Measurements from ENCODE around the gene PKD1.

PKD1 gene

DNA sequence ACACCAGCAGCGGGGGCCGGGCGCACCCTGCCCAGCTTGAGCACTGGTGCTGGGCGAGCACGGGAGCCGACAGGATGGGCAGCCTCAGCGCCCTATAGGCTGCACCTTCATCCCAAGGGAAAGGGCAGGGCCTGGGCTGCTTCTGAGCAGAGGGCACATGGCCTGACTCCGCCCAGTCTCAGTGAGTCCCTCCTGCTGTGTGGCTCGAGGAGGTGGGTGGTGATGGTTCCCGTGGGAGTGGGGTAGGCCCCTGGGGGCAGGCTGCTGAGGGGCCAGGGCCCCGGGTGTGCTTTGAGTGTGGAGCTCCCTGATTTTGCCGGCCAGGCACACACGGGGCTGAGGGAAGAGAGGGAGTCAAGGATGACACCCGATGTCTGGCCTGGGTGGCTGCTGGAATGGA is 50.0 kb downstream of the PKD1 start:
- DNase-seq, result no peak

DNA sequence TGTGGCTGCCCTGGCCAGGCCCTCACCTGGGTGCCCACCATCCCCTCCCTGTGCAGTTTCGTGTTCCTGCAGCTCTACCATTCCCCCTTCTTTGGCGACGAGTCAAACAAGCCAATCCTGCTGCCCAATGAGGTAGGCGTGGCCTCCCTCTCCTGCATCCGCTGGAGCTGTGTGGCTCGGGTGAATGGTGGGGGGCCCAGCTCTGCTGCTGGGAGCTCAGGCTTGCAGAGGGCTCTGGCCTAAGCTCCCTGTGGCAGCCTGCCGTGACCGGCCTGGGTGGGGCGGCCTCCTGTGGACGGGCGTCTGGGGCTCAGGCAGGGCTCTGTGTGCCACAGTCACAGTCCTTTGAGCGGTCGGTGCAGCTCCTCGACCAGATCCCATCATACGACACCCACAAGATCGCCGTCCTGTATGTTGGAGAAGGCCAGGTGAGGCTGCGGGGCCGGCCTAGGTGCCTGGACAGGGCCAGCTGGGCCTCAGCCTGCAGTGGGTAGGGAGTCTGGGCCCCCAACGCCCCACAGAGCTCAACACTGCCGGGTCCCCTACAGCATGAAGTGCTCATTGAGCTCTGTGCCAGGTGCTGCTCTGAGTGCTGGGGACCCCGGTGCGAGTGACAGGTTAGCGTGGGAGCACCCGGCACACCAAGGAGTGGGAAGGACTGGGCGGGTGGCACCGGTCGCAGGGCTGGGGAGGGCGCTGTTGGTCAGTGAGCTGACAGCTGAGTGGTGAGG is 50.6 kb downstream of the PKD1 start:
- no peak for DNase-seq

DNA sequence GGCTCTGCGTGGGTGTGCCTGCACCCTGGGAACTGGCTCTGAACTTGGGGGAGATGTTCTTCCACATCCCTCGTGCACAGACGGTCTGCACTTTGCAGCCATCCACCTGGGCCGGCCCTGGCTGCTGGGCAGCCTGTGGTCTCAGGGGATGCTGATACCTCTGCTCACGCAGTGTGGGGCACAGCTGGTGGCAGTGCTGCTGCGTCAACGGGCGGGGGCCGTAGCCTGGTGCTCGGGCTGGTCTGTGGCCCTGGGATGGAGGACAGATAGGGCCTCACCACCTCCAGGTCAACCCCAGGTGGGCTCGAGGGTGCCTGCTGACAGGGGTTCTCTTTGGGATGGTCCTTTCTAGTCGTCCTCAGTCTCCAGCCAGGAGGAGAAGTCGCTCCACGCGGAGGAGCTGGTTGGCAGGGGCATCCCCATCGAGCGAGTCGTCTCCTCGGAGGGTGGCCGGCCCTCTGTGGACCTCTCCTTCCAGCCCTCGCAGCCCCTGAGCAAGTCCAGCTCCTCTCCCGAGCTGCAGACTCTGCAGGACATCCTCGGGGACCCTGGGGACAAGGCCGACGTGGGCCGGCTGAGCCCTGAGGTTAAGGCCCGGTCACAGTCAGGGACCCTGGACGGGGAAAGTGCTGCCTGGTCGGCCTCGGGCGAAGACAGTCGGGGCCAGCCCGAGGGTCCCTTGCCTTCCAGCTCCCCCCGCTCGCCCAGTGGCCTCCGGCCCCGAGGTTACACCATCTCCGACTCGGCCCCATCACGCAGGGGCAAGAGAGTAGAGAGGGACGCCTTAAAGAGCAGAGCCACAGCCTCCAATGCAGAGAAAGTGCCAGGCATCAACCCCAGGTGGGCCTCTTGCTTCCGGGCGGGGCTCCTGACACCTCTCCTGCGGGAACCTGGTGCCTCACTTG is 51.6 kb downstream of the PKD1 start:
- no peak for DNase-seq

DNA sequence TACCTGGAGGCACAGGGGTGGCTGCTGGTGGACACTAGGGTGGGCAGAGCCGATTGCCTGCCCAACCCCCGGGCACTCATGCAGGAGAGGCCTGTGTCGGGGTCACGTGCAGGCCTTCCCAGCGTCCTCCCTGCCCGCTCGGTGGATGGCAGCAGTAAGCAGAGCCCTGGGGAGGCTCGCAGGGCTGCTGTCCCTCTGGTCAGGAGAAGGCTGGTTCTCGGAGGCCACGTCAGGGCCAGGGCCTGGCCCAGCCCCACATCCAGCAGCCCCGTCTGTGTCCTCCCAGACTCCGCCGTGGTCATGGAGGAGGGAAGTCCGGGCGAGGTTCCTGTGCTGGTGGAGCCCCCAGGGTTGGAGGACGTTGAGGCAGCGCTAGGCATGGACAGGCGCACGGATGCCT is 52.3 kb downstream of the PKD1 start:
- DNase-seq, result no peak

DNA sequence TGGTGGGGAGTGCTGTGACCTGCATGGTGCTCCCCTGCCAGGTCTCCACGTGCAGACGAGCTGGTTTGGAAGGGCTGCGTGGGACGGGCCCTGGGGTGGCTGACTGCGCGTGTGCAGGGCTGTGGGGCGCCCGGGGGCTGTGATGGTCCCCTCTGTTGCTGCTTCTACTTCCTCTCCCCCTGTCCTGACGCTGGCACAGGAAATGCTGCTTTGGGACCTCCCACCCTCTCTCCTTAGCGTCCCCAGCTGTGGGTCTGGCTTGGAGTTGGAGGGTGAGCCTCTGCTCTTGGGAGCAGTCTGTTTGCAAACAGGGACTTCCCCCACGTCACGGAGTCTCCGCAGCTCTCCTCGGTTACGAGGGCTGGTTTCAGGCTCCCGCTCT is 52.7 kb downstream of the PKD1 start:
- no peak for DNase-seq

DNA sequence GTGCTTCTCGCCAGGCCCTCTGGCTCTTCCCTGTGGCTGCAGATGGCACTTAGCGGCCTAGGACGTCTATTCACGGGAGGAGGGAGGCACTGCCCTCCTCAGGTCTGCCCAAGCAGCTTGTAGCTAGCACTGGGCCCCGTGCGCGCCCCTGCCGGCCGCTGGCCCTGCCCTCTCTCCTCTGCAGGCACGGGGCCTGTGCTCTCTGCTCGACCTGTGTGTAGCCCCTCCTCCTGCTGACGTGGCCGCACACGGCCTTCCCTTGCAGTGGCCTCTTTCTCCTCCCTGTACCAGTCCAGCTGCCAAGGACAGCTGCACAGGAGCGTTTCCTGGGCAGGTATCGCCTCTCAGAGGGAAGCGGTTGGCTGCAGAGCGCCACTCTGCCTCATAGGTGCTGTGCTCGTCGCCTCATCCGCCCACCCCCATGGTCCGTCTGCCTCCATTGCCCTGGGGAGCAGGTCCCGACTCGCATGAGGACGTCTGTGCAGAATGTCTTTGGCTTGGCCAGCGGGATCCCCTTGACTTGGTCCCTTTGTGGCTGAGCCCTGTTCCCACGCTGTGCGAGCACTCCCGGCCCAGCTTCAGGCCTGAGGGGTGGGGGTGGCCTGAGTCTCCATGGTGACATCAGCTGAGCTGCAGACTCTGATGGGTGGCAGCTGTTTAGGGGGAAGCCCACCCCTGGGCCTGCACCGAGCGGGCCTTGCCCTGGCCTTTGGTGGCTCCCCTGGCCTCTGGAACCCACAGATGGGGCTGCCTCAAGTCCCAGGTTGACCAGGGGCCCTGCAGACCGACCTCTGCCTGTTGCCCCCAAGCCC is 53.3 kb downstream of the PKD1 start:
- DNase-seq, result no peak

DNA sequence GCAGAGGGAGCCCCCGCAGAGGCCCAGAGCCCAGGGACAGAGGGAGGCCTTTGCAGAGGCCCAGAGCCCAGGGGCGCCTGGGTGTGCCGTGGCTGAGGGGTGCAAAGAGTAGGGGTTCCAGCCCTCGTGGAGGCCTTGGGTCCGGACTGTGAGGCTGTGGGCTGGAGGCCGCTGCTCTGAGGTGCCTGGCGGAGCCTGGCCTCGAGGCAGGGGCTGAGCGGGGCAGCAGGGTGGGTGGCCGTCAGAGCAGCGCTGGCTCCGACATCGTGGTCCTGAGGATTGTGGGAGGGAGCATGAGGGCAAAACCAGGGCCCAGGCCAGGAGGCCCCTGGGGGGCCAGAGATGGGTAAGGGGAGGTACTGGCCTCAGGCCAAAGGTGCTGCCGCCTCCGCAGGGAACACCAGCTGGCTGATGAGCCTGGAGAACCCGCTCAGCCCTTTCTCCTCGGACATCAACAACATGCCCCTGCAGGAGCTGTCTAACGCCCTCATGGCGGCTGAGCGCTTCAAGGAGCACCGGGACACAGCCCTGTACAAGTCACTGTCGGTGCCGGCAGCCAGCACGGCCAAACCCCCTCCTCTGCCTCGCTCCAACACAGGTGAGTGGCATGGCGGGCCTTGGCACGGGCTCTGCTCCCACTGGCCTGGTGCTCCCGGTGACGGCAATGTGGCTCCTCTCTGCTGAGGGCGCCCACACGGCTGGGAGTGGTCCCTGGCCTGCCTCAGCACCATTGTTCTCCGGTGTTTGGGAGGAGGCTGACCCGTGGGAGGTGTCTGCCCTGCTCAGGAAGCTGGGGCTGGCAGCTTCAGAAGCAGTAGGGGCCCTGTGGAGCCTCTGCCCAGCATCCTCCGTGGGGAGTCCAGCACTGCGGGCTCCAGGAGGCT is 54.3 kb downstream of the PKD1 start:
- no peak for DNase-seq

DNA sequence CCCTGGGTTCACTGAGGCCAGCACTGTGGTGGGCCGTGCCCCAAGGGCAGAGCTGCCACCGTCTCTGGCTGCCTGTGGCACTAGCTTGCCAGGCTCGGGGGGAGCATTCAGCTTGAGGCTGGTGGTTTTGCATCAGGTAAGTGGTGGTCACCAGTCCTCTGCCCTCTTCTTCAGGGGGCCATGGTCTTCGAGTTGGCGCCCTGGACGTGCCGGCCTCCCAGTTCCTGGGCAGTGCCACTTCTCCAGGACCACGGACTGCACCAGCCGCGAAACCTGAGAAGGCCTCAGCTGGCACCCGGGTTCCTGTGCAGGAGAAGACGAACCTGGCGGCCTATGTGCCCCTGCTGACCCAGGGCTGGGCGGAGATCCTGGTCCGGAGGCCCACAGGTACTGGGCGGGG is 55.7 kb downstream of the PKD1 start:
- no peak for DNase-seq

DNA sequence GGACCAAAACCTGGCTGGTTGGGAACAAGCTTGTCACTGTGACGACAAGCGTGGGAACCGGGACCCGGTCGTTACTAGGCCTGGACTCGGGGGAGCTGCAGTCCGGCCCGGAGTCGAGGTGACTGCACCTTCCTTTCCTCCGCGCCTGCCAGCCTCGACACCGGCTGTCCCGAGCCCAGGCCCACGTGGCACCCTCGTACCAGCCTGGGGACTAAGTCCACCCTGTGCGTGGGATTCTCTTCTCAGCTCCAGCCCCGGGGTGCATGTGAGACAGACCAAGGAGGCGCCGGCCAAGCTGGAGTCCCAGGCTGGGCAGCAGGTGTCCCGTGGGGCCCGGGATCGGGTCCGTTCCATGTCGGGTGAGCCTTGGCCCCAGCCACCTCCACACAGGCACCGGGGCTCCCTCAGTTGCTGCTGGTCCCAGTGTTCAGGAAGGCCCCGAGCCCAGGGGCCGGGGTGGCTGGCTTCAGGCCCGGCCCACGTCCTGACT is 56.3 kb downstream of the PKD1 start:
- no peak for DNase-seq

DNA sequence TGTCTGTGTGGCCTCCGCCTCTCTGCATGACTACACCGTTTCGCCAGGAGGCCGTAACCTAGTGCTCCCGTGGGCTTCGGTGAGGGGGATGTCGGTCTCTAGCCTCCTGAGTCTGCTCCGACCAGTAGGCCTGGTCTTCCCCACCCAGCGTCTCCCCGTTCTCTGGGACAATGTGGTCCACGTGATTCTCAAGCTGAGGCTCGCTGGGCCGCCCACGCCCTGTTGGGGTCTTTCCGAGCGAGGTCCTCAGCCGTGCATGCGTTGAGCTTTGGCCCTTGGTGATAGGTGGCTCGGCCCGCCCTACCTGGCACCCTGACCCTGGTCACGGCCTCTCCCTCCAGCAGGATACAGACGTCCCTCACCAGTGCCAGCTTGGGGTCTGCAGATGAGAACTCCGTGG is 57.0 kb downstream of the PKD1 start:
- DNase-seq, result no peak

DNA sequence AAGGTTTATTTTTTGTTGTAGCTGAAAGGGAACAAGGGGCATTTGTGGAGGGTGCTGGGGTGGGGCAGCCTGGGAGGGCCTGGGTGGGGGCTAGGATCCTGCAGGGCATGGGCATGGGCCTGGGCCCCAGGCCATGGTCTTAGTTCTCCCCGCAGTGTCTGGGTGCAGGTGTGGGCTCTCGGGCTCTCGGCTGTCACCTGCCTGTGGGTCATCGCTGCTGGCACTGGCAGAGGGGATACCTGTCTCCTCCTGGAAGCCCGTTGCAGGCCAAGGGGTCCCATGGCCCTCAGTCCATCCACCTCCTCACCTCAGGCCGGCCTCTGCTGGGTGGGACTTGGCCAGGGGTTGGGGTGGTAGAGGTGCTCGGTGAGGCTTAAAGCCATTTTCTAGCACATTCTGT is 57.6 kb downstream of the PKD1 start:
- DNase-seq, result no peak

DNA sequence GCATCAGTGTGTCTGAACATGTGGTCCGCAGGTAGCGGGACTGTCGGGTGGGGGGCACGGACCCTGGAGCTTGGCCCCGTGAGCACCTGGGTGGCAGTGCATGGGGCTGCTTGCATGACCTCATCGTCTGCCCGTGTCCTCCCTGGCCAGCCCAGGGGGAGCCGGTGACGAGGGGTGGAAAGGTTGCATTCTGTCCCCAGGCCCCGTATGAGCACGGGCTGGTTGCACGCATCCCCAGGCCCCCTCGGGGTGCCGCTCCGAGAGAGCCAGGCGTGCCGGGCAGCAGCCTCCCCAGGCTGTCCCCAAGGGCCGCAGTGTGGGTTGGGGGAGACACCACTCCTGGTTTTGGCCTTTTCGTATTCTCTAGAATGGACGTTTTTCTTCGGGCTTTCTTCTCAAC is 58.0 kb downstream of the PKD1 start:
- no peak for DNase-seq

DNA sequence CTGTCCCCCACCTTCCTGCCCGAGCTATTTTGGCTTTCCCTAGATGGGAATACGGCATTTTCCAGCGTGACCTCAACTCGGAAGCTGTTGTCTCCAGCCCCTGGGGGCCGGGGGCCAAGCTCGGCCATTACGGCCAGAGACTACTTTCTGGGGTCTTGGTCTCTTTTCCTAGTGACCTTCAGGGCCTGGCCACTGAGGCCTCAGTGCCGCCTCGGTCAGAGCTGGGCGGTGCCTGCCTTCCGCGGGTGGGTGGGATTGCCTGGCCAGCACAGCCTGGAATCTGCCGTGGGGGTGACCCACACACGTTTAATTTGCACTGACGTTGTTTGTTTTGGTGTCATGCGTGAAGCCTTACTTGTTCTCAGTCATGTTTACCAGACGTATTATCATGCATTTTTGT is 58.7 kb downstream of the PKD1 start:
- no peak for DNase-seq

DNA sequence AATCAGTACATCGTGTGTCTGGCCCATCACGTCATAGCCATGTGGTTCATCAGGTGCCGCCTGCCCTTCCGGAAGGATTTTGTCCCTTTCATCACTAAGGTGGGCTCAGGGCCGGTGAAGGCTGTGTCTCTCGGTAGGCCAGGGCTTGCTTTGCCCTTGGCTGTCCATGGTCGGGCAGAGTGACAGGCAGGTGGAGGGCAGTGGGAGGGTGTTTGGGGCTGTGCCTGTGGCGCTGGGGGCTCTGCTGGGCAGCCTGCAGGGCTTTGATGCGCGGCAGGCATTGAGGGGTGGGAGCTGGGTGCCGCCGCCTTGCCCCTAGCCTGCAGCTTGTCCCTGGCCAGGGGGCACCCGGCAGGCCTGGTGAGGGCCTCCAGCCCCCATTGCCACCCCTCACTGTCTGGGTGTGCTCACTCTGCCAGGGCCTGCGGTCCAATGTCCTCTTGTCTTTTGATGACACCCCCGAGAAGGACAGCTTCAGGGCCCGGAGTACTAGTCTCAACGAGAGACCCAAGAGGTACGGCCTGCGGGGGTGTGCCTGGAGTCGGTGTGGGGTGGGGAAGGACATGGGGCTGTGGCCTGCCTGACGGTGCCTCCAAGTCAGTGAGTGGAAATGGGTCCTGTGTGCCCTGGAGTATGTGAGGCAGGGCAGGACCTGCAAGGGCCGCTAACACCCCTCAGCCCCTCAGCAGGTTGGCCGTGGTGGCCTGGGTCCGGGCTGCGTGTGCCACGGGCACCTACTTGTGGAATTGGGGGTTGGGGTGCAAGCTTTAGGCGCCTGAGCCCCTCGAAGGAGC is 59.4 kb downstream of the PKD1 start:
- no peak for DNase-seq

DNA sequence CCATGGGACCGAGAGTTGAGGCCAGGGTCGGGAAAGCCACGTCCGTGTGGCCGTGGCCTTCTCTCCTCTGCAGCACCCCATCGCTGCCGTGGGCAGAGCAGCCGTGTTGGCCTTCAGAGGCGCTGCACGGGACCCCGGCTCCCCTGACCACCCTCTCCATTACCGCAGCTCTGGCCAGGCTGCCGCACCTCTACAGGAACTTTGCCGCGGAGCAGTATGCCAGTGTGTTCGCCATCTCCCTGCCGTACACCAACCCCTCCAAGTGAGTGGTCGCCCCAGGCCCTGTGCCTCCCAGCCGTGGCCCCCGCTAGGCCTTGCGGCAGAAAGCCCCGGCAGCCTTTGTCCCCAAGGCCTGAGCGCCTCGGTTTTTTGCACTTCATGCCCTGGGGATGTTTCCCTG is 60.1 kb downstream of the PKD1 start:
- no peak for DNase-seq

DNA sequence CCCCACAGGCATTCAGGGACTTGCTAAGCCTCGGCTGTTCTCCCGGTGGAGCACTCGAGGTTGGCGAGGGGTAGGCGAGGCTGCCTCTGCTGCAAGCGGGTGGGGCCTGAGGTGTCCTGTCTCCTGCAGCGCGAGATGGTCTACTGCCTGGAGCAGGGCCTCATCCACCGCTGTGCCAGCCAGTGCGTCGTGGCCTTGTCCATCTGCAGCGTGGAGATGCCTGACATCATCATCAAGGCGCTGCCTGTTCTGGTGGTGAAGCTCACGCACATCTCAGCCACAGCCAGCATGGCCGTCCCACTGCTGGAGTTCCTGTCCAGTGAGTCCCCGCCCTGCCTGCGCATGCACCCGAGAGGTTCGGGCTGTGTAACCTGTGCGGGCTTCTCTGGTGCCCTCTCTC is 61.6 kb downstream of the PKD1 start:
- DNase-seq, result no peak

DNA sequence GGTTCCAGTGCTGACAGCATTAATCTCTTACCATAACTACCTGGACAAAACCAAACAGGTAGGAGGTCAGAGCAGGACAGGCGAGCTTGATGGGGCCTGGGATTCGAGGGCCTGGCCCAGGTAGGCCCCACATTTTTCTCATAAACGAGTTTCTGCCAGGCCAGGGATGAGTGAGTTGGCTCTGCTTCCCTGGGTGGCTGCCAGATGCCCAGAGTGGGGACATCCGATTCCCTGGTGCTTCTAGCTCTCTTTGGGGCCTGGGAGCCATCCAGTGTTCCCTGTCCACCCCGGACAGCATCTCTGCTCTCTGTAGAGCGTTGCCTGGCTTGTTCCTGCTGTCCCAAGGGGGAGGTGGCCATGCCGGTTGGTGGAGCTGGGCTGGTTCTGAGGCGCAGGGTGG is 62.8 kb downstream of the PKD1 start:
- DNase-seq, result no peak

DNA sequence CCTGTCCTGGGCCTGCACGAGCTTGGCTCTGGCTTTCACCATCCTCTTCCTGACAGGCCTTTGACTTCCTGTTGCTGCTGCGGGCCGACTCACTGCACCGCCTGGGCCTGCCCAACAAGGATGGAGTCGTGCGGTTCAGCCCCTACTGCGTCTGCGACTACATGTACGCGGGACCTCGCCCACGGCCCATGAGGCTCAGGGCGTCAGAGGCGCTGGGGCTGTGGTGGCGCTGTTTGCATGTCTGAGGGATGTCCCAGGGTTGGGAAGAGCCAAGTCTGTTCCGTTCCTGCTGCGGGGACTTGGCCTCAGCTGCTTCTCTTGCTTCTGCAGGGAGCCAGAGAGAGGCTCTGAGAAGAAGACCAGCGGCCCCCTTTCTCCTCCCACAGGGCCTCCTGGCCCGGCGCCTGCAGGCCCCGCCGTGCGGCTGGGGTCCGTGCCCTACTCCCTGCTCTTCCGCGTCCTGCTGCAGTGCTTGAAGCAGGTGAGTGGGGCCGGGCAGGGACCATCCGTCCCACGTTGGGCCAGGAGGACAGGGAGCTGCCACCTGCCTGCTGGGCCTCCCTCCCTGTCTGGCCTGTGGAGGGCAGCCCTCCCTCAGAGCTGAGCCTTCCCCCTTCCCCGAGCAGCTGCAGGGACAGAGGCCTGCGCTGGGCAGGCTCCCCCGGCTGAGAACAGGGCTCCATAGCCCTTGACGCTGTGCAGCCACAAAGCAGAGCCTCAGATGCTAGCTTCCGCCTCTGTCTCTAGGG is 64.1 kb downstream of the PKD1 start:
- no peak for DNase-seq

DNA sequence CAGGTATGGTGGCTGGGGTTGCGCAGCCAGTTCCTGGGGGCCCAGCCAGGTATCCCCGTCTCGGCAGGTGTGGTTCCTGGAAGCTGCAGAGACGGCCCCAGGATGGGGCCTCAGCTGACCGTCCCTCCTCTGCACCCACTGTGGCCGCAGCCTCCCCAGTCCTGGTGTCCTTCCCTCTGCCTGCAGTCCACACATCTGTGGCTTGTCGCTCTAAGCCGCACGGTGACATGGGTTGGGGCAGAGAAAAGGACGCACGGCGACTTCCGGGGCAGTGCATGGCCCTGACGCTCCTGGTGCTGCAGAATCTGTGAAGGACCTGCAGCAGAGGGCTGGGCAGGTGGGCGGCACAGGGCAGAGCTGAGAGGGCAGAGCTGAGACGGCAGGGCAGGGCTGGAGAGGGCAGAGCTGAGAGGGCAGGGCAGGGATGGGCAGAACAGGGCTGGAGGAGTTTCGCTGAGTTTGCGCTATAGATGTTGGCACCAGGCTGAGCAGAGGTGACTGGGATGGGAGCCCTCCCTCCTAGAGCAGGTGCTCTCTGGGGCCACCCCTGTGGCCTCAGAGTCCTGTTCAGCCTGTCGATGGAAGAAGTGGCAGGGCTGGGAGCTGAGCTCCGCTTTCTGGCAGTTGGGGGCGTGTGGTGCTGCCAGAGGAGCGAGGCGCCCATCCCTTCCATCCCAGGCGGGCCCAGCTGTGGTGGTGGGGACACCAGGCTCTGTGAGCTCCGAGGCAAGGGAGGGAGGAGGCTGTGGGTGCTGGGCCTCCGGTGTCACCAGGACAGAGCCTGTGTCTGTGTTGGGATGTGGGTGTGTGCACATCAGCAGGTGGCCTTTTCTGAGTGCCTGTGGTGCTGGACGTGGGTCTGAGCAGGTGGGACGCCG is 64.9 kb downstream of the PKD1 start:
- DNase-seq, result no peak

DNA sequence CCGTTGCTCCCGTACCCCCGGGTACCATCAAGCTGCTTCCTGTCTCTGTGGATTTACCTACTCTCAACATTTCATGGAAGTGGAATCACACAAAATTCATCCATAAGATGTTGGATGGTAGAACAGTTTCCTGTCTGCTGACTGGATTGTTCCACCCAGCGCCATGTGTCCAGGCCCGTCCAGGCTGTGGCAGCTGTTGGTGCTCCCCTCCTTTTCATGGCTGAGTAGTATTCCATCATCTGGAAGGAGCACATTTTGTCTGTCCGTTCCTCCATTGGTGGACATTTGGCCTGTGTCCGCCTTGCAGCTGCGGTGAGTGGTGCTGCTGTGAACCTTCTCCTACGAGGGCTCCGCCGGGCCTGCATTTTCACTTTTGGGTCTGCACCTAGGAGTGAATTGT is 69.6 kb downstream of the PKD1 start:
- DNase-seq, result no peak

Measured in activated T-cell treated with anti-CD3 and anti-CD28 coated beads for 4 hours (primary cell).